Neuron (in vitro differentiated cells): ENCODE measurements around the gene KRTAP4-12.
"Not testable (repeated sequence)": the region's sequence is repeated elsewhere in the genome, so short reads cannot be mapped to it uniquely, and the experiment has no call there.

Source experiments
- H2AFZ ChIP-seq: one replicate; pipeline ENCODE4 v1.6.1; 2013; ENCODE audit warnings: low read depth, mild to moderate bottlenecking, inconsistent platforms, low read length, moderate library complexity
- H3K27me3 ChIP-seq: one replicate; pipeline ENCODE4 v1.6.1; 2013; ENCODE audit warnings: low read length; ENCODE audit not compliant: insufficient read depth
- H3K36me3 ChIP-seq: one replicate; pipeline ENCODE4 v1.6.1; 2013; ENCODE audit warnings: low read length; ENCODE audit not compliant: insufficient read depth
- H3K4me1 ChIP-seq: one replicate; pipeline ENCODE4 v1.6.1; 2013; ENCODE audit warnings: low read length; ENCODE audit not compliant: insufficient read depth
- H3K4me3 ChIP-seq: 2 replicates; pipeline ENCODE4 v1.5.1; 2013; ENCODE audit warnings: mild to moderate bottlenecking, low read length, moderate library complexity
- H3K9me3 ChIP-seq: one replicate; pipeline ENCODE4 v1.6.1; 2013; ENCODE audit warnings: low read length

KRTAP4-12 gene

DNA sequence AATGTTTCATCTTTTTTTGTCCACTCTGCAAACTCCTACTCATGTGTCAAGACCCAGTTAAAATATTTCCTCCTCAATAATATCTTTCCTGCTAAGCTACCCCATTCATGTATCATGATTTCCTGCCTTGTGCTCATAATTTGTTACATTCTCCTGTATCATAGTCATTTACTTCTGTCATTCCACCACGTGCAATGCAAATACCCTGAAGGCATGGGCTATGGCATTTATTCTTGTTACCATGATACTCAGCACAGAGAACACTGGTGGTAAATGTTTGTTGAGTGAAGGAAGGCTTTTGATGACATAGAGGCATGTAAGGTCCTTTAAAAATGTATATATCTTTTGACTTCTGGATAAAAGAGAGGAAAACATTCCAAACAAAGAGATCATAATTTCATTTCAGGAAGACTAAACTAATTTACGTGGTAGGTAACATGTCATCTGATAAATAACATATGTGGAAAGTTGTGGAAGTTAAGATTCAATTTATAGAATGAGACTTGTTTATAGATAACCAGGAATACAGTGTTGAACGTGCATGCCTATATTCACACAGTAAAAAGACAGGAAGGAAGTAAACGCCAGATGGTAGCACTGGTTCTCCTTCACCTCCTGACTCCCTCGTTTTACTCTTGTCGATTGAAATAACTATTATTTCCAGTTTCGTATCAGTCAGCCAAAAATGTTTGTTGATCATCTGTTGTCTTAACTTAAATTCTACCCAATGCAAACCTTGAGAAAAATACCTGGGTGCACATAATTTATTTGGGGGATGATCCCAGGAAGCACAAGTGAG, 24.1 kb downstream of the KRTAP4-12 start:
- H3K36me3 ChIP-seq, H2AFZ ChIP-seq, H3K4me1 ChIP-seq, H3K27me3 ChIP-seq, H3K9me3 ChIP-seq, H3K4me3 ChIP-seq: not testable (repeated sequence)

DNA sequence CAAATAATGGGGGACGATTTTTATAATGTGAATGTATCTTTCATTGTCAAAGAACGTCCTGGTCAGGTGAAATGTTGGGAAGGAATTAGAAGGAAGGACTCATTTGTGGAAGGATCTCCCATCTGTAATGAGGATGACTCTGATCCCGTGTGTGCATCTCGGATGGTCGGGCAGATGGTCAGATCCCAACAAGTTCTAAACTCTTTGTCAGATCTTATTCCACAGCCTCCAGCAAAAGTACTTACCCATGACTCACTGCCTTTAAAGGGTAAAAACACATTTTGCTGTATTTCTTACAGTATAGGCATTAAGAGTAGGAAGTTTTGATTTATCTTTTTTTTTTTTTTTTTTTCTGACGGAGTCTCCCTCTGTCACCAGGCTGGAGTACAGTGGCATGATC, 25.5 kb downstream of the KRTAP4-12 start:
- H3K27me3 ChIP-seq, result peaks cover 3% of the 10 kb centered on the region
- no peak overlapping the region for H3K4me3 ChIP-seq
- no peaks in the 10 kb centered on the region for H3K9me3 ChIP-seq
- no peaks in the 10 kb centered on the region for H3K4me1 ChIP-seq
- H3K36me3 ChIP-seq, result no peaks in the 10 kb centered on the region
- H2AFZ ChIP-seq, result no peak overlapping the region

DNA sequence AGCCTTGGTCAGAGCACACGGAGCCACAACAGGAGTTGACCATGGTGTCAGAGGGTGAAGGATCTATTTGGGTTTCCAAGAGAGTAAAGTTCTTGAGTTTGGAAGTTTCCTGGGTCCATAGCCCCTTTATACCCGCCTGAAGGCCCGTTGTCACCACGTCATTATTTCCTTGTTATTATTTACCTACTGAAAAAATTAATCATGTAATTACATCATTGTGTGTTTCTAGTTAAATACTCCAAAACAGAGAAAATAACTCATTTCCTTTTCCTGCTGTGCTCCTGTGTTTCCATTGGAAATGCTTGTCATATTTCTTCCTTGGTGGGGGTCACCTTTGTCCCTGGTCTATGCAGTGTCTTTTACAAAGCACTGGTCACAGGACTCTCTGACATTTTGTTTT, 25.9 kb downstream of the KRTAP4-12 start, which contains the start of gene KRTAP4-8:
Gene KRTAP4-8, minus strand, starts transcription at position 101 of the 400 bp plus-strand sequence. Its CDS starts 58 bp downstream, at position 43.
- H3K36me3 ChIP-seq, result no peaks in the 10 kb centered on the region
- H3K4me1 ChIP-seq, result no peaks in the 10 kb centered on the region
- H3K9me3 ChIP-seq, result no peaks in the 10 kb centered on the region
- peaks cover 3% of the 10 kb centered on the region for H3K27me3 ChIP-seq
- H3K4me3 ChIP-seq, result no peak within 1 kb of the TSS
- H2AFZ ChIP-seq, result no peak within 1 kb of the TSS

DNA sequence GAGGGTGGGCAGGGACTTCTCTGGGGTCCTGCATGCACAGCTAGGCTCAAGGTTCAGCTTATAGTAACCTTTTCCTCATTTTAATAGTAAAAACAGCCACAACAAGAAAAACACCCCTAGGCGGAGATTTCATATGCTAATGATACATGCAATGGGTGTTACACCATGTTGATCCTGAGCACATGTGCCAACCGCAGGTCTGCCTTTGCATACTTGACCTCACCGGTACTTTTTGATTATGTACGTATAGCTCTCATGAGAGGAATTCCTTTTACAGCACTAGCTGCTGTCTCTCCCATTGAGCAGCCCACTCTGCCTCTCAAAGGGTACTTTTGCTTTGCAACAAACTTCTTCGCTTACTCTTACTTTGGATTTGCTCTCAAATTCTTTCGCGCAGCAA, 27.9 kb downstream of the KRTAP4-12 start:
- peaks cover 3% of the 10 kb centered on the region for H3K27me3 ChIP-seq
- H3K9me3 ChIP-seq, result no peaks in the 10 kb centered on the region
- H3K36me3 ChIP-seq, result no peaks in the 10 kb centered on the region
- H3K4me3 ChIP-seq, result no peak overlapping the region
- H3K4me1 ChIP-seq, result no peaks in the 10 kb centered on the region
- H2AFZ ChIP-seq, result no peak overlapping the region

DNA sequence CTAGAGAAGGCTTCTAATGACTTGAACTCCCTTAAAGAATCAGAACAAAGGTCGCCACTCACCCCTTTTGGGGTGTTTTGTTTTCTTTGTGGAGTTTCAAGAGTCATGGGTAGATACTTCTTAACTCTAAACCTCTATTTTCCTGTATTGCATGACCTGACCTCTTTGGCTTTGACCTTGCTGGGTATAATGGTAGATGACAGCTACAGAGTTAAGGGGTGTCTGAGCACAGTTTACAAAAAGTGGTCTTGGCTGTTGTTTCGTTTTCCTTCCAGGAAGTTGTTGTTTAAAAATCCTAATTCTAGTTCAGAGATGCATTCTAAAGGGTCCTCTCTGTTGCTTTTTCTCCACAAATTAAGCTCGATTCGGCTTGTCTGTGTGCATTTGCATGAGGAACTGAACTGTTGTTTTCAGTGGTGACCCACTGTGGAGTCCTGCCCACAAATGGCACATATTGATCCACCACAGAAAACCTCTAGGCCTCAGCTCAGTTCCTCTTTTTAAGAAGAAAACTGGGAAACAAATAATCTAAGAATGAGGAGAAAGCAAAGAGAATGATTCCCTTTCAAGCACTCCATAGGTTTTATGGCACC, 35.1 kb downstream of the KRTAP4-12 start:
- H3K9me3 ChIP-seq, H3K27me3 ChIP-seq, H3K4me3 ChIP-seq, H2AFZ ChIP-seq, H3K36me3 ChIP-seq, H3K4me1 ChIP-seq: not testable (repeated sequence)

DNA sequence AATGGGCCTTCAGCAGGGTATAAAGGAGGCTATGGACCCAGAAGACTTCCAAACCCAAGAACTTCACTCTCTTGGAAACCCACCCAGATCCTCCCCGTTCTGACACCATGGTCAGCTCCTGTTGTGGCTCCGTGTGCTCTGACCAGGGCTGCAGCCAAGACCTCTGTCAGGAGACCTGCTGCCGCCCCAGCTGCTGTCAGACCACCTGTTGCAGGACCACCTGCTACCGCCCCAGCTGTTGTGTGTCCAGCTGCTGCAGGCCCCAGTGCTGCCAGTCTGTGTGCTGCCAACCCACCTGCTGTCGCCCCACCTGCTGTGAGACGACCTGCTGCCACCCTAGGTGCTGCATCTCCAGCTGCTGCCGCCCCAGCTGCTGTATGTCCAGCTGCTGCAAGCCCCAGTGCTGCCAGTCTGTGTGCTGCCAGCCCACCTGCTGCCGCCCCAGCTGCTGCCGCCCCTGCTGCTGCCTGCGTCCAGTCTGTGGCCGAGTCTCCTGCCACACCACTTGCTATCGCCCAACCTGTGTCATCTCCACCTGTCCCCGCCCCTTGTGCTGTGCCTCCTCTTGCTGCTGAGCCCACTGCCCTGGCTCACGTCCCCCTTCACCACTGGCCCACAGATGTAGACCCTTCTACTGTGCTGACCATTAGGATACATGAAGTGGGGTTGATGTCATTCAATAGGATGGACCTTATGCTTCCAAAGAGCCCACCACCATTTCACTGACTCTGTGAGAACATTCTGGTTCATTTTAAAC, 39.7 kb downstream of the KRTAP4-12 start, which contains the start of gene KRTAP4-7:
Gene KRTAP4-7, plus strand, starts transcription at position 51 of the 757 bp plus-strand sequence. Its CDS starts 57 bp downstream, at position 108.
- not testable (repeated sequence) for H3K4me1 ChIP-seq, H2AFZ ChIP-seq, H3K4me3 ChIP-seq, H3K27me3 ChIP-seq, H3K9me3 ChIP-seq, H3K36me3 ChIP-seq

DNA sequence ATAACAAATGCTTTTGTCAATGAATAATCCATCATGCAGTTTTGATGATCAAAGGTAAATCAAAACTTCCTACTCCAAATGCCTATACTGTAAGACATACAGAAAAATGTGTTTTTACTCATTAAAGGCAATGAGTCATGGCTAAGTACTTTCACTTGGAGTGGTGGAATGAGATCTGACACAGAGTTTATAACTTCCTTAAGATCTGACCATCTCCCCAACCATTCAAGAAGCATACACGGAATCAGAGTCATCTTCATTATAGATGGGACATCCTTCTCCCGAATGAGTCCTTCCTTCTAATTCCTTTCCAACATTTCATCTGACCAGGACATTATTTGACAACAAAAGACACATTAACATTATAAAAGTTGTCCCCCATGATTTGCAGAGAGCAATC, 40.6 kb downstream of the KRTAP4-12 start:
- not testable (repeated sequence) for H3K4me1 ChIP-seq, H3K36me3 ChIP-seq

DNA sequence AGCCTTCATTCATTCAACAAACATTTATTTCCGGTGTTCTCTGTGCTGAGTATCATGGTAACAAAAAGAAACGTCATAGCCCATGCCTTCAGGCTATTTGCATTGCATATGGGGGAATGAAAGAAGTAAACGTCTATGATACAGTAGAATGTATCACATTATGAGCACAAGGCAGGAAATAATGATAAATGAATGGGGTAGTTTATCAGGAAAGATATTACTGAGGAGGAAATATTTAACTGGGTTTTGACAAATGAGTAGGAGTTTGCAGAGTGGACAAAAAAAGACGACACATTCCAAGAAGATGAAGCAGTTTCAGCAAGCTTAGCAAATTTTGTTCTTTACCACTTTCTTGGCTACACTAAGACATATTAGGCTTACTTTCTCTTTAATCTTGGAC, 41.4 kb downstream of the KRTAP4-12 start:
- no peaks in the 10 kb centered on the region for H3K27me3 ChIP-seq

More for the DNA sequence above, 40.6 kb downstream of the KRTAP4-12 start:
- H3K27me3 ChIP-seq, H3K4me3 ChIP-seq, H2AFZ ChIP-seq, H3K9me3 ChIP-seq: not testable (repeated sequence)

DNA sequence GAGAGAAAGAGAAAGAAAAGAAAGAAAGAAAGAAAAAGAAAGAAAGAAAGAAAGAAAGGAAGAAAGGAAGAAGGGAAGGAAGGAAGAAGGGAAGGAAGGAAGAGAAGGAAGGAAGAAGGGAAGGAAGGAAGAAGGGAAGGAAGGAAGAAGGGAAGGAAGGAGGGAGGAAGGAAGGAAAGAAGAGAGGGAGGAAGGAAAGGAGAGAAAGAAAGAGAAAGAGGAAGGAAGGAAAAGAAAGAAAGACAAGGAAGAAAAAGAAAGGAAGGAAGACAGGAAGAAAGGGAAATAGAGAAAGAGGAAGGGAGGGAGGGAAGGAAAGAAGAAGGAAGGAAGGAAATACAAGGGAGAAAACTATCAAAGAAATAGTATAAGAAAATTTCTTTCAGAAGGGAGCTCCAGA, 47.2 kb downstream of the KRTAP4-12 start:
- Histone ChIP-seq H3K27me3 (no peaks in the 10 kb centered on the region), H3K36me3 (no peaks in the 10 kb centered on the region), H3K9me3 (no peaks in the 10 kb centered on the region), H3K4me1 (no peaks in the 10 kb centered on the region), H2AFZ (no peak overlapping the region), H3K4me3 (no peak overlapping the region)

More for the DNA sequence above, 41.4 kb downstream of the KRTAP4-12 start:
- no peak overlapping the region for H2AFZ ChIP-seq
- no peak overlapping the region for H3K4me3 ChIP-seq
- no peaks in the 10 kb centered on the region for H3K9me3 ChIP-seq
- H3K4me1 ChIP-seq, result no peaks in the 10 kb centered on the region
- H3K36me3 ChIP-seq, result no peaks in the 10 kb centered on the region

DNA sequence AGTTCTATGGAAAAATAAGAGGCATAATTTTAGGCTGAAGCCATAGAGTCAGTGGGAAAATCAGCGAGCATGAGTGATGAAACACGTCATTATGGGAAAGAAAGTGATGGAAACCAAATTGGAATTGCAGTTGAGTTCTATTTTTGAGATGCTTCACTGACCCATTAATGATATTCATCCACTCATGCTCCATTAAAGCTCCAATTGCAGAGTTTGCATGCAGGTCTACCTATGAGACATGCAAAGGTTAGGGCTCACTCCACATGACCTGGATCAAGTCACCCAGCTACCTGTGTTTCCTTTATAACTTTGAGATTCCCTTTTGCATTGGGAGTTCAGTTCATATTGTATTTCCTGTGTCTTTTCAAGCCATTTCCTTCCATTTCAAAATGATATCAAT, 50.3 kb downstream of the KRTAP4-12 start:
- H2AFZ ChIP-seq, result no peak overlapping the region
- no peak overlapping the region for H3K4me3 ChIP-seq
- no peaks in the 10 kb centered on the region for H3K36me3 ChIP-seq
- no peaks in the 10 kb centered on the region for H3K9me3 ChIP-seq
- H3K27me3 ChIP-seq, result no peaks in the 10 kb centered on the region
- no peaks in the 10 kb centered on the region for H3K4me1 ChIP-seq
